CD14-positive monocyte (primary cell): ENCODE data around the gene KRTAP17-1. TPM values are rescaled to one million over a fixed set of nuclear protein-coding genes. Genes with fewer than 3 reads are reported as not detected.

Source experiments
- DNase-seq, 3 donors: peaks; one replicate each; pipeline ENCODE4 v3.0.0-alpha.2; 2011 to 2022
- H2AFZ ChIP-seq: 2 replicates; pipeline ENCODE4 v1.6.0; 2012; ENCODE audit warnings: mild to moderate bottlenecking, low read depth, low read length, inconsistent platforms; ENCODE audit not compliant: insufficient read depth, poor library complexity, severe bottlenecking
- H3K27ac ChIP-seq, 2 donors: 1 replicate in 1 of 2; 2 replicates in 1 of 2; pipeline ENCODE4 v1.5.1; 2012 to 2013; ENCODE audit warnings: low read length in 2 of 2, control low read depth in 1 of 2, inconsistent platforms in 1 of 2, low read depth in 1 of 2, mild to moderate bottlenecking in 1 of 2
- H3K27me3 ChIP-seq, 2 donors: one replicate each; pipeline versions ENCODE4 v1.6.0 to v1.6.1; 2011 to 2013; ENCODE audit warnings: low read length in 2 of 2; ENCODE audit not compliant: control insufficient read depth in 2 of 2, insufficient read depth in 2 of 2
- H3K36me3 ChIP-seq, 2 donors: replicated peaks in 1 of 2; 1 replicate in 1 of 2; 2 replicates in 1 of 2; pipeline versions ENCODE4 v1.5.1 to v1.6.1; 2012 to 2013; ENCODE audit warnings: low read length in 2 of 2, control low read depth in 1 of 2, inconsistent platforms in 1 of 2, mild to moderate bottlenecking in 1 of 2; ENCODE audit not compliant: insufficient read depth in 2 of 2, control insufficient read depth in 1 of 2
- H3K4me1 ChIP-seq, 2 donors: 1 replicate in 1 of 2; 2 replicates in 1 of 2; pipeline versions ENCODE4 v1.5.1 to v1.6.1; 2012 to 2013; ENCODE audit warnings: low read length in 2 of 2, control low read depth in 1 of 2, inconsistent platforms in 1 of 2, mild to moderate bottlenecking in 1 of 2, moderate library complexity in 1 of 2; ENCODE audit not compliant: insufficient read depth in 2 of 2, control insufficient read depth in 1 of 2
- H3K4me2 ChIP-seq: replicated peaks from 2 replicates; pipeline ENCODE3; 2012; ENCODE audit warnings: low read length, moderate library complexity, mild to moderate bottlenecking; ENCODE audit not compliant: poor library complexity, severe bottlenecking; ENCODE audit errors: extremely low read depth
- H3K4me3 ChIP-seq, 3 experiments: fragments of 200-600 bp in 1 of 3; sonication (generic) in 1 of 3; replicated peaks in 1 of 3; 1 replicate in 2 of 3; 2 replicates in 1 of 3; pipeline ENCODE4 v1.5.1; 2011 to 2013; ENCODE audit warnings: low read length in 3 of 3, mild to moderate bottlenecking in 3 of 3, control low read depth in 2 of 3, low read depth in 2 of 3, inconsistent platforms in 1 of 3, moderate library complexity in 1 of 3
- H3K79me2 ChIP-seq: 2 replicates; pipeline ENCODE4 v1.6.0; 2012; ENCODE audit warnings: mild to moderate bottlenecking, control low read depth, inconsistent platforms, low read length, moderate library complexity; ENCODE audit not compliant: insufficient read depth
- H3K9ac ChIP-seq: 2 replicates; pipeline ENCODE4 v1.6.0; 2017; ENCODE audit warnings: low read length, mild to moderate bottlenecking; ENCODE audit not compliant: insufficient read depth, poor library complexity, severe bottlenecking
- H3K9me3 ChIP-seq, 2 donors: replicated peaks in 1 of 2; 1 replicate in 1 of 2; 2 replicates in 1 of 2; pipeline versions ENCODE4 v1.5.1 to v1.6.1; 2012 to 2013; ENCODE audit warnings: low read length in 2 of 2, control low read depth in 1 of 2; ENCODE audit not compliant: control insufficient read depth in 1 of 2, insufficient read depth in 1 of 2
- H4K20me1 ChIP-seq: 2 replicates; pipeline ENCODE4 v1.6.0; 2012; ENCODE audit warnings: mild to moderate bottlenecking, low read length, control low read depth, moderate library complexity; ENCODE audit not compliant: insufficient read depth
- H3K27ac Mint-ChIP-seq, 7 donors: one replicate each; pipeline ENCODE4 v1.8.0; 2020; ENCODE audit warnings: mild to moderate bottlenecking in 7 of 7, mixed read lengths in 7 of 7, moderate library complexity in 6 of 7, inconsistent platforms in 2 of 7
- H3K27me3 Mint-ChIP-seq, 3 donors: one replicate each; pipeline ENCODE4 v1.8.0; 2021 to 2022; ENCODE audit warnings: low read depth in 3 of 3, mild to moderate bottlenecking in 3 of 3, mixed read lengths in 3 of 3, moderate library complexity in 3 of 3, inconsistent platforms in 1 of 3
- H3K36me3 Mint-ChIP-seq, 2 donors: one replicate each; pipeline ENCODE4 v1.8.0; 2020; ENCODE audit warnings: mixed read lengths in 2 of 2, inconsistent platforms in 1 of 2, mild to moderate bottlenecking in 1 of 2
- H3K4me1 Mint-ChIP-seq: one replicate; pipeline ENCODE4 v1.8.0; 2020; ENCODE audit warnings: mild to moderate bottlenecking, mixed read lengths
- H3K4me3 Mint-ChIP-seq, 2 donors: one replicate each; pipeline ENCODE4 v1.8.0; 2020; ENCODE audit warnings: mild to moderate bottlenecking in 2 of 2, mixed read lengths in 2 of 2, moderate library complexity in 1 of 2
- H3K9me3 Mint-ChIP-seq, 7 donors: one replicate each; pipeline ENCODE4 v1.8.0; 2020 to 2022; ENCODE audit warnings: mixed read lengths in 7 of 7, mild to moderate bottlenecking in 6 of 7, moderate library complexity in 6 of 7, inconsistent platforms in 2 of 7
- CTCF ChIP-seq: fragments of 200-600 bp; IDR thresholded peaks from one replicate; pipeline ENCODE4 v1.8.0; 2022; ENCODE audit warnings: antibody characterized with exemption, mild to moderate bottlenecking
- WGBS: methylation state at CpG from one replicate; pipeline ENCODE4 v1.1.5; 2013; ENCODE audit warnings: missing lambda C conversion rate; ENCODE audit not compliant: insufficient coverage; 5-methylcytosine and 5-hydroxymethylcytosine counted together
- intact Hi-C, 2 donors: fragments of 100-400 bp; cut with micrococcal nuclease; formaldehyde crosslinking; loops; one replicate each; pipeline versions ENCODE4 v1.15.0 to v1.15.1; 2023
- polyA plus RNA-seq, 3 donors: library from polyadenylated mRNA; depleted of rRNA in 1 of 3; unstranded in 2 of 3; stranded (reverse) in 1 of 3; fragments of 300-500 nt in 2 of 3; fragments of >200 nt in 1 of 3; fragmentation: Illumina TruSeq in 2 of 3; gene quantifications; 1 replicate in 2 of 3; 2 replicates in 1 of 3; pipeline ENCODE4 v1.2.3, GENCODE V29; 2012 to 2021

Gene KRTAP17-1
- polyA plus RNA-seq, 3 donors = not detected

- peaks cover 22 to 33% of the 10 kb centered on the region in 2 donors for H3K4me1 ChIP-seq
- Mint-ChIP-seq H3K4me1 (peaks cover 28% of the 10 kb centered on the region), H3K27me3 (peaks cover 2 to 7% (median 3%) of the 10 kb centered on the region in 3 donors), H3K27ac (peak overlapping the region in 1 of 7 donors; percentile 66), H3K36me3 (no peaks in the 10 kb centered on the region), H3K9me3 (peaks cover 0 to 2% (median 0%) of the 10 kb centered on the region in 7 donors), H3K4me3 (no peak overlapping the region)
- H3K9me3 ChIP-seq = no peaks in the 10 kb centered on the region
- H3K27ac ChIP-seq = no peak overlapping the region
- no peaks in the 10 kb centered on the region for H3K36me3 ChIP-seq
- no peaks in the 10 kb centered on the region for H3K79me2 ChIP-seq
- DNase-seq = no peak
- no CpG with 5 or more reads among the region's 1 CpG for WGBS
- no peak overlapping the region for H3K9ac ChIP-seq
- H3K4me3 ChIP-seq = no peak overlapping the region
- no peak for TF ChIP-seq CTCF
- no peak overlapping the region for H2AFZ ChIP-seq
- no peak overlapping the region for H3K4me2 ChIP-seq
- H3K27me3 ChIP-seq = no peaks in the 10 kb centered on the region
- no peaks in the 10 kb centered on the region for H4K20me1 ChIP-seq
- intact Hi-C loops = no loop called here
These were observed 20.2 kb upstream of the KRTAP17-1 start for GRCh38 chr17:41335747-41336146.

DNA sequence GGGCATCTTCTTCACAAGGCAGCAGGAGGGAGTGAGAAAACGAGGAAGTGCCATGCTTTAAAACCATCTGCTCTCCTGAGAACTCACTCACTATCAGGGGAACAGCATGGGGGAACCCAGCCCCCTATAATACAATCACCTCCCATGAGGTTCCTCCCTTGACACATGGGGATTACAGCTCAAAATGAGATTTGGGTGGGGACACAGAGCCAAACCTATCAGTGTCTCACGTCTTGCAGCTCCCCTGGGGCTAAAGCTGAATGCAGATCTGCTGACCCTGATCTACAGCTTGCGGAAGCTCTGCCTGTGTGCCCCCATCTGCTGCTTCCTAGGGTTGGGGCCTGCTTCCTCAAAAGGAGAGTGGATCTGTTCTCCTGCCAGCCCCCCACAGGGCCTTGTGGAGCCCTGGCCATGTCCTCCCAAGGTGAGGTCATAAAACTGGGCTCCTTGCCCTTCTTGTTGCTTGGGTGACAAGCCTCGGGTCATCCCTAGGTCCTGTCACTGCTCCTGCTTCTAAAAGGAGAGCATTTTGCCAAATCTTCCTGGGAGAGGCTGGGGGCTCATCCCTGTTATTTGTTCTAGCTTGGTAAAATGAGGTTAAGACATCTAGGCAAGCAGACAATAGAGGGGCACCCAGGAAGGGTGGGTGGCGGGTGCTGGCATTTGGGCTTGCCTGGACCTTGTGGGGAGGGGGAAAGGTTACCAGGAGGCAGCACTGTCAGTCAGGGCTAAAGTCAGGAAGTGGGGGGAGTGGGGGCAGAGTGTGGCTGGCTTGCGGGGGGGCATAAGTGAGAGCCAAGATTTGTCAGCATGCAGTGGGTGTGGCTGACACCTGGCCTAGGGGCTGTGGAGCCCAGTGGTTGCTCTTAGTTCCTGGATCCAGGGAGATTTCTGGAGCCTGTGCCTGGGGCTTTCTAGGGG, 19.1 kb upstream of the KRTAP17-1 start:
- H3K9ac ChIP-seq = no peak overlapping the region
- H3K9me3 Mint-ChIP-seq = peaks cover 0 to 2% (median 0%) of the 10 kb centered on the region in 7 donors
- H3K36me3 ChIP-seq = no peaks in the 10 kb centered on the region
- no peak overlapping the region for H2AFZ ChIP-seq
- no peaks in the 10 kb centered on the region for H4K20me1 ChIP-seq
- no peak for TF ChIP-seq CTCF
- peaks cover 2 to 7% (median 3%) of the 10 kb centered on the region in 3 donors for H3K27me3 Mint-ChIP-seq
- no peak for DNase-seq
- no peak overlapping the region for H3K4me2 ChIP-seq
- H3K9me3 ChIP-seq = no peaks in the 10 kb centered on the region
- peak overlapping the region in 2 of 7 donors; percentile 6 to 70 for H3K27ac Mint-ChIP-seq
- no peaks in the 10 kb centered on the region for H3K27me3 ChIP-seq
- no peak overlapping the region for H3K4me3 ChIP-seq
- peaks cover 11 to 22% of the 10 kb centered on the region in 2 donors for H3K4me1 ChIP-seq
- H3K4me3 Mint-ChIP-seq = no peak overlapping the region
- WGBS = 83% methylated on average over 5 of the region's 6 CpGs
- H3K79me2 ChIP-seq = no peaks in the 10 kb centered on the region
- peaks cover 17% of the 10 kb centered on the region for H3K4me1 Mint-ChIP-seq
- intact Hi-C loops = no loop called here
- no peak overlapping the region for H3K27ac ChIP-seq
- no peaks in the 10 kb centered on the region for H3K36me3 Mint-ChIP-seq
